ENCODE data around the gene LCP1. TPM values are rescaled to one million over a fixed set of nuclear protein-coding genes. Genes with fewer than 3 reads are reported as not detected.

LCP1 gene
- total RNA-seq, 4 donors from 2014 or later: 11.9 to 54.7 (median 16.6) TPM

DNA sequence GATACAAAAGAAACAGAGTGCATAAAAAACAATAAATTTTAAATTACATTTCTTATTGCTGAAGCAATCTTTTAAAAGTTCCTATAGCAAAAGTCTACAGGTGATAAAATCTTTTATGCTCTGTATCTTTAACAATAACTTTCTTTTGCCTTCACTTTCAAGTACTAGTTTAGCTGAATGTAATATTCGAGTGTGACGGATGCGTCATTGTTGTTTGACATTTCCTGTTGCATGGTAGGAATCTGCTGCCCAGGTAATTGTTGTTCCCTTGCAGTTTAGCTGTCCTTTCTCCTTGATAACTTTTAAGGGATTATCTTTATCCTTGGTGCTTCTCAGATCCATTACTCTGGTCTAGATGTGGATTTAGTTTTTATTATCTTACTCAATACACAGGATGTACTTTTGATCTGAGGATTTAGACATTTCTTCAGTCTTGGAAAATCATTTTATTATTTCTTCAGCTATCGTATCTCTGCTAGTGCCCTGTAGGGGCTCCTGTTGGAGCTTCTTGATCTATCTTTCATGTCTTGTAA is 75.1 kb downstream of the LCP1 start:
- Histone ChIP-seq H3K4me3 (no peak overlapping the region), H3K36me3 (no peaks in the 10 kb centered on the region), H3K27ac (replicated peaks in 1 of 4) (no peak overlapping the region), H3K27me3 (peaks cover 0 to 8% (median 0%) of the 10 kb centered on the region in 4 donors), H3K4me1 (no peaks in the 10 kb centered on the region), H3K9me3 (no peaks in the 10 kb centered on the region)
- TF ChIP-seq POLR2A (IDR thresholded peaks at IDR 0.05; ENCODE audit: low read depth): no peak
- TF ChIP-seq POLR2AphosphoS5 (IDR thresholded peaks at IDR 0.05): no peak
- no peak for TF ChIP-seq EP300 (IDR thresholded peaks at IDR 0.05)
- no peak for TF ChIP-seq CTCF (IDR thresholded peaks at IDR 0.05)
- DNase-seq (ENCODE audit: extremely low spot score): no peak
- intact Hi-C loops (cut with DNase I): no loop called here
- WGBS: 61% methylated on average over 4 of the region's 4 CpGs

DNA sequence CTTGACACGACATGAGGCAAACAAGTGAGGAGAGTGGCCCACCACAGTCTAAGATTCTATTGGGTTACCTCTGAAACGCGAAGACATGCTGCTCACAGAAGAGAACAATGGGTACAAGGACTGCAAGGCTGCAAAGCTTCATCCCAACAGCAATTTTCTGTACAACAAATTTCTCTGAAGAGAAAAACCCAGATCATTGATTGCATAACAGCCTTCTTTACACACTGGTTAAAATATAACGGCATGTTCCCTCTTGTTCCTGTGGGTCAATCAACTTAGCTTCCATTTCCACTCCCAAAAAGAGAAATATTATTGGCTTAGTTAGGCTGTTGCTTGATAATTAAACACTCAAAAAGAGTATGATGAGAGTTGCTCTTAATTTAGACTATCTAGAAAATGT is 77.1 kb downstream of the LCP1 start, which contains the start of gene CPB2:
TSS of gene CPB2 (minus strand) at position 166 of the 400 bp plus-strand sequence. CDS start at position 142, 24 bp downstream.
- WGBS: 96% methylated on average over 4 of the region's 4 CpGs

DNA sequence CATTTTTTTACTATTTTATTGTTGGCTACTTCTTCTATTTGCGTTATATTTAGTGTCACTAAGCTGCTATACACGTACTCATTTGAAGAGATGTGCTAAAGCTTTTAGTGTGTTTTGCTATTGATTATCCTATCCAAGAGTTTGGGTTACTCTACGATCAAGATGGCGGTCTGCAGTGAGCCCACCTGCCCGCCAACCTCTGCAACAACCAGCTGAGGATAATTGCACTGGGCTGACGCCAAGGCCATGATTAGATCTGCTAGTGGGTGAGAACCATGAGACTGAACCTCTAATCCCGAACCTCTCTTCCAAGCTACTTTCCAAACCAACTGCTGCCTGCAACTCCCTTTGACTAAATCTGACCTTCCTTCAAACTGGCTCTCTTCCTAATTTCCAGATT is 78.9 kb downstream of the LCP1 start:
- no peak for TF ChIP-seq POLR2A (IDR thresholded peaks at IDR 0.05; ENCODE audit: low read depth)
- TF ChIP-seq CTCF (IDR thresholded peaks at IDR 0.05): no peak
- no peak for TF ChIP-seq EP300 (IDR thresholded peaks at IDR 0.05)
- no peak for TF ChIP-seq POLR2AphosphoS5 (IDR thresholded peaks at IDR 0.05)
- intact Hi-C loops (cut with DNase I): no loop called here
- Histone ChIP-seq H3K36me3 (no peaks in the 10 kb centered on the region), H3K27ac (replicated peaks in 1 of 4) (no peak overlapping the region), H3K4me3 (no peak overlapping the region), H3K27me3 (no peaks in the 10 kb centered on the region), H3K9me3 (no peaks in the 10 kb centered on the region), H3K4me1 (peaks cover 0 to 4% (median 0%) of the 10 kb centered on the region in 4 donors)
- 96% methylated on average over 7 of the region's 7 CpGs for WGBS
- DNase-seq (ENCODE audit: extremely low spot score): no peak

More for the DNA sequence above, 77.1 kb downstream of the LCP1 start, which contains the start of gene CPB2:
- TF ChIP-seq CTCF (IDR thresholded peaks at IDR 0.05) (no peak), EP300 (IDR thresholded peaks at IDR 0.05) (no peak), POLR2AphosphoS5 (IDR thresholded peaks at IDR 0.05) (no peak), POLR2A (IDR thresholded peaks at IDR 0.05; ENCODE audit: low read depth) (no peak)
- DNase-seq (ENCODE audit: extremely low spot score): no peak
- Histone ChIP-seq H3K36me3 (no peaks in the 10 kb centered on the region), H3K4me3 (no peak within 1 kb of the TSS), H3K9me3 (no peaks in the 10 kb centered on the region), H3K27ac (replicated peaks in 1 of 4) (no peak within 1 kb of the TSS), H3K4me1 (peaks cover 0 to 4% (median 0%) of the 10 kb centered on the region in 4 donors), H3K27me3 (no peaks in the 10 kb centered on the region)
- intact Hi-C loops (cut with DNase I): no loop called here

DNA sequence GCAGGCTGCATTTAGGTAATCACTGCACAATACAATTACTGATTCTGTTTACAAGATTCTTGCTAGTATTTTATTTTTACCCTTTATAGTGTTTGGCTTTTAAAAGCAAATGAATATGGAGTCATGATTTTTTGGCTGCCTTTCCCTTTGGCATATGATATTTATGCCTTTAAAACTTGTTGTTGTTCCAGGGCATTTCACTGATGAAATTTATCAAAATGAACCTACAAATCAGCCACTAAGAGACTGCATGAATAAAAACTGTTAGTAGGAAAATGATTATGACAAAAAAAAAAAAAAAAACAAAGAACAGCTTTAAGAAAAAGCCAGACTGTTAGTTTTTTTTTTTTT is 79.7 kb downstream of the LCP1 start:
- no peaks in the 10 kb centered on the region for H3K27me3 ChIP-seq
- intact Hi-C loops (cut with DNase I): no loop called here
- peaks cover 0 to 4% (median 0%) of the 10 kb centered on the region in 4 donors for H3K4me1 ChIP-seq
- no peaks in the 10 kb centered on the region for H3K36me3 ChIP-seq
- no peak overlapping the region for H3K4me3 ChIP-seq
- H3K27ac ChIP-seq (replicated peaks in 1 of 4): no peak overlapping the region
- no peak for TF ChIP-seq CTCF (IDR thresholded peaks at IDR 0.05)
- TF ChIP-seq EP300 (IDR thresholded peaks at IDR 0.05): no peak
- TF ChIP-seq POLR2AphosphoS5 (IDR thresholded peaks at IDR 0.05): no peak
- no peak for TF ChIP-seq POLR2A (IDR thresholded peaks at IDR 0.05; ENCODE audit: low read depth)
- DNase-seq (ENCODE audit: extremely low spot score): no peak
- no peaks in the 10 kb centered on the region for H3K9me3 ChIP-seq

All from esophagus muscularis mucosa (tissue), 4 donors.